ENCODE data around the gene RNF182.

GRCh38 chr6:13992417-13993055, 67.8 kb downstream of the RNF182 start:
- TF ChIP-seq CTCF (IDR thresholded peaks at IDR 0.05) (no peak), POLR2A (IDR thresholded peaks at IDR 0.05) (no peak)

Measured in body of pancreas (tissue), 4 donors.